SKM-1 treated with dmso at 0.1 percent for 144 hours (cell line): ENCODE data around the gene KRTAP5-10.
"Not testable (repeated sequence)": the region's sequence is repeated elsewhere in the genome, so short reads cannot be mapped to it uniquely, and the experiment has no call there.

ENCODE experiments used
- DNase-seq: peaks from one replicate; lab custom pipeline; 2025; ENCODE audit not compliant: unreplicated experiment; lab: John Stamatoyannopoulos, UW

KRTAP5-10 gene

DNA sequence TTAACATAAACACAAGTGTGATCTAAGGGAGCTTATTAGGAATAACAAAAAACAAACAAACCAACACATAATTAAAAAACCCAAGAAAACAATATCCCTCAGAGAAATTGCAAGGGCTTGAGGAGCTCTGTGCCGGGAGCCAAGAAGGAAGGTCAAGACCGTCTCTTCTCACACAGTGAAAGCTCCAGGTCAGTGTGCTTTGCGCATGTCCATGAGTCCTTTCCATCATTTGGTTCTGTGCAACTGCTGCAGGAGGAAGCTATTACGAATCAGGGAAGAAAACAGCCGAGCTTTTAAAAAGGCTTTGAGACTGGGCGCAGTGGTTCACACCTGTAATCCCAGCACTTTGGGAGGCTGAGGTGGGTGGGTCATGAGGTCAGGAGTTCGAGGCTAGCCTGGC, 23.0 kb upstream of the KRTAP5-10 start:
- DNase-seq, result no peak

DNA sequence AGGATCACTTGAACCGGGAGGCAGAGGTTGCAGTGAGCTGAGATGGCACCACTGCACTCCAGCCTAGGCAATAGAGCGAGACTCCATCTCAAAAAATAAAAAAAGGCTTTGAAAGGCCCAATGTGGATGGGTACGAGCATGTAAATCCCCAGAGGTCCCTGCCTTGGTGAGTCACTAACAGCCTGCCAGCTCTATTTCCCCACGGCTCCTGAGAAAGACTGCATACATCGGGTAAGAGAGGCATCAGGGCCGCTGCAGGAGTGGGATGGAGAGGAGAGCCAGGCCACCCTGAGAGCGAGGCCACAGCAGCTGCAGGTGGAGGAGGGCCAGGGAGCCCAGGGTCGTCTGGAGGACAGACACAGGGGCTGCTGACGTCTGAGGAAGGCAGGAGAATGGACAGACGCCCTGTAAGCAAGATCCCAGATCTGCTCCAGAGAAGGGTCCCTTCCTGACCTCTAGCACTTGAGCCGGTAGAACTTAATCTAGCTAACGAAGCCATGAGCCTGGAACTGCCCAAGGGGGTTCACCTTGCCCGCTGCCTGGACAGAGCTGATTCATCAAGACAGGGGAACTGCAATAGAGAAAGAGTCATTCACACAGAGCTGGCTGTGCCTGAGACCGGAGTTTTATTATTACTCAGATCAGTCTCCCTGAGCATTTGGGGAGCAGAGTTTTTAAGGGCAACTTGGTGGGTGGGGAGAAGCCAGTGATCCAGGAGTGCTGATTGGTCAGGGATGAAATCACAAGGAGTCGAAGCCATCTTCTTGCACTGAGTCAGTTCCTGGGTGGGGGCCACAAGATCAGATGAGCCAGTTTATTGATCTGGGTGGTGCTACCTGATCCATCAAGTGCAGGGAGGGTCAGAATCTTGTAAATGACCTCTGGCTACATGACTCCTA, 22.2 kb upstream of the KRTAP5-10 start:
- no peak for DNase-seq

DNA sequence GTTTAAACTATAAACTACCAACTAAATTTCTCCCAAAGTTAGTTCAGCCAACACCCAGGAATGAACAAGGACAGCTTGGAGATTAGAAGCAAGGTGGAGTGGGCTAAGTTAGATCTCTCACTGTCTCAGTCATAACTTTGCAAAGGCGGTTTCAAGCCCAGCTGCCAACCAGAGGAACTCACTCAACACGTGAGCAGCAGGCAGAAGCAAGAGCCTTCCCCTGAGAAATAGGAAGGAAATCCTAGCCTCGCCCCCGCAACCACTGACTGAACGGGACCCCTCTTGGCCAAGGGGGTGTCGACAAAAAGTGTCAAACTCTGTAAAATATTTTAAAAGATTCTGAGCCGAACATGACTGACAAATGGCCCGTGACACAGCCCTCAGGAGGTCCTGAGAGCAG, 21.5 kb upstream of the KRTAP5-10 start:
- no peak for DNase-seq

DNA sequence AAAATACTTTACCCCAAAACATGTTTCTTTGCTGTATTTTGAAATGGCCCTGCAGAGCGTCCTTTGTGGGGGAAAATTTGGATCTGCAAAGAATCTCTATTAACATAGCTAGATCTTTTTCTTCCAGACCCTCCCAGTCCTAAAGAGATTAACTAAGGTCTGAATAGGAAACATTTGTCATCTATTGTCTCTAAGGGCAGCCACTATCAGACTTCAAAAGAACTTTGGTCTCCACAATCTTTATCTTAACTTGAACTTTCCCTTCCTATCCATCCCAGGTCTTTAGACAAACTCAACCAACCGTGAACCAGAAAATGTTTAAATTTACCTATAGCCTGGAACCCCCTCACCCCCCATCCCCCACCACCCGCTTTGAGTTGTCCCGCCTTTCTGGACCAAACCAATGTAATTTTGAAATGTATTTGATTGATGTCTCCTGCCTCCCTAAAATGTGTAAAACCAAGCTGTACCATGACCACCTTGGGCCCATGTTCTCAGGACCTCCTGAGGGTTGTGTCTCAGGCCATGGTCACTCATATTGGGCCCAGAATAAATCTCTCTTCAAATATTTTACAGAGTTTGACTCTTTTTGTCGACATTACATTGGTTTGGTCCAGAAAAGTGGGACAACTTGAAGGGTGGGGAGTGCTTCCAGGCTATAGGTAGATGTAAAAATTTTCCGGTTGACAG, 20.7 kb upstream of the KRTAP5-10 start:
- no peak for DNase-seq

DNA sequence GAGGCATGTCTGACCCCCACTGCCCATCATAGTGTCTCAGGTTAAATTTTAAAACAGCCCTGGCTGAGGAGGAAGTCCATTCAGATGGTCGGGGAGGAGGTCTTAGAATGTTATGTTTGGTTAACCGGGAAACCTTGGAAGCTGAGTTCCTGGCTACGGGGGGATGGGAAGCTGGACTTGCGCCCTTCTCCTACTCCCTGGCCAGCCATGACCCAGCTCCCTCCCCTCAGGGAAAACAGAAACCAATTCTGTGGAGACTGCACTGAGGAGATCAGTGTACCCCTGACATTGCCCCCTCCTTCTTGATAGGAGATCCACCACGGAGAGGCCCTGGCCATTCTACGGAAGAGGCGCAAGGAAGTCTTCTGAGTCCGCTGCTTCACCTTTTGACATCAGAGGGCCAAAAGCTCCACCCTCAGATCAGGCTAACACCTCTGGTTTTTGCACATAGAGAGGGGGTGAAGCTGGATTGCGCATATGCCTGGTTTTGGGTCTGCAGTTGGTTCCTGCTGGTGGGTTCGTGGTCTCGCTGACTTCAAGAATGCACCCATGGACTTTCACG, 19.9 kb upstream of the KRTAP5-10 start:
- DNase-seq, result no peak

DNA sequence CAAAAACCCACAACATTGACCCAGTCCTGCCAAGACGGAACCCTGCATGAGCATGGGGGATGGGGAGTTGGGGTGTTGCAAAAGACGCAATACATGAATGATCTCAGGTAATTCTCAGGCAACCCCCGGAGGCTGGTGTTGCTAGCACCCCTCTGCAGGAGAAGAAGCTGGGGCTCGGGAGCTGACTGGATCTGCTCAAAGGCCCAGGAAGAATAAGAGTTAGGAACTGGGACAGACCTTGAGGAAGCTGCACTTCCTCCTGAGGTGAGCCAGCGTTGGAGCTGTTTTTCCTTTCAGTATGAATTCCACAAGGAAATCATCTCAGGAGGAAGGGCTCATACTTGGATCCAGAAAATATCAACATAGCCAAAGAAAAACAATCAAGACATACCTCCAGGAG, 17.2 kb upstream of the KRTAP5-10 start, which contains the start of gene KRTAP5-9:
Gene KRTAP5-9, plus strand, starts transcription at position 301 of the 400 bp plus-strand sequence. CDS start 238 bp downstream, outside the sequence.
- DNase-seq, result no peak

DNA sequence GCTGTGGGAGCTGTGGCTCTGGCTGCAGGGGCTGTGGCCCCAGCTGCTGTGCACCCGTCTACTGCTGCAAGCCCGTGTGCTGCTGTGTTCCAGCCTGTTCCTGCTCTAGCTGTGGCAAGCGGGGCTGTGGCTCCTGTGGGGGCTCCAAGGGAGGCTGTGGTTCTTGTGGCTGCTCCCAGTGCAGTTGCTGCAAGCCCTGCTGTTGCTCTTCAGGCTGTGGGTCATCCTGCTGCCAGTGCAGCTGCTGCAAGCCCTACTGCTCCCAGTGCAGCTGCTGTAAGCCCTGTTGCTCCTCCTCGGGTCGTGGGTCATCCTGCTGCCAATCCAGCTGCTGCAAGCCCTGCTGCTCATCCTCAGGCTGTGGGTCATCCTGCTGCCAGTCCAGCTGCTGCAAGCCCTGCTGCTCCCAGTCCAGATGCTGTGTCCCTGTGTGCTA, 16.6 kb upstream of the KRTAP5-10 start:
- DNase-seq, result no peak

DNA sequence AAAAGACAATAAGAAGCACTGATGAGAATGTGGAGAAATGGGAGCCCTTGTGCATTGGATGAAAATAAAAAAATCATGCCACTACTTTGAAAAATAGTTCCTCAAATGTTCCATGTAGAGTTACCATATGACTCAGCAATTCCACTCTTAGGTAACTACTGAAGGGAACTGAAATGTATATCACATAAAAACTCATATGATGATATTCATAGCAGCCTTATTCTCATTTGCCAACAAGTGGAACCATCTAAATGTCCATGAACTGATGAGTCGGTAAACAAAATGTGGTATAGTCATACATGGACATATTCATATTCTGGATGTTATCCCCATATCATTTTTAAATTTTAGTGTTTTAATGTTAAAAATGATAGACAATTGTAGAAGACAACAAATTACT, 13.7 kb upstream of the KRTAP5-10 start:
- DNase-seq, result peak; percentile 4

DNA sequence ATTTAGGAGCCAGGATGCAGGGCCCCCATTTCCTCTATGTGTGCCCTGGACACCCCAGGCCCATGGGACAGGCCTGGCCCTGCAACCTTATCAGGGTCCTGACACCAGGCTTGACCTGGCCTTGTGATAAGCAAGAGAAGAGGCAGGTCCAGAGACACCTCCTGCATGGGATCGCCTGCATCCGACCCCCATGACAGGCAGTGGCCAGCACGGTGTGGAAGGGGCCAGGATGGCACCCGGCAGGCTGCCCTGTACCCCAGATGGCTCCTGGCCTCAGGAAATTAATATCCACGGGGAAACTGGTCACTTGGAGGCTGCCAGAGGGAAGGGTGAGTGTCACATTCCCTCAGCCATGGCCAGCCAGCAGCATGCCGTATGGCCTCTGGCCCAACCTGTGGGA, 10.4 kb upstream of the KRTAP5-10 start:
- no peak for DNase-seq

DNA sequence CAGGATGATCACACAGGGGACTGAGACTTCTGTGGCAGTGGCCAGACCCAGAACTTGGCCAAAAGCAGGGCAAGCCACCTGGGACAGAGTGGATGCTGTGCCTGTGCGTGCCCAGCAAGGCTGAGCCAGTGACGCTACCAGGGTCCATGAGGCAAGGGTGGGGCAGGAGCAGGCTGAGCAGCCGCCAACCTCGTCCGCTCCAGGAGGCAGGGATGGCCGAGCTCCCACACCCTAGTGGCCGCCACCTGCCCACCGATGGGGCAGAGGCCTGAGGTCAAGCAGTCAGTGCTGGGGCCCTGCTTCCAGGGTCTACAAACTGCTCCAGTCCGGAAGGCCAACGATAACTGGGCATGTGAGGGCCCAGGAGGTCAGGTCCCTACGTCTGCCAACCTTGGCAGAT, 9.9 kb upstream of the KRTAP5-10 start:
- DNase-seq, result no peak

DNA sequence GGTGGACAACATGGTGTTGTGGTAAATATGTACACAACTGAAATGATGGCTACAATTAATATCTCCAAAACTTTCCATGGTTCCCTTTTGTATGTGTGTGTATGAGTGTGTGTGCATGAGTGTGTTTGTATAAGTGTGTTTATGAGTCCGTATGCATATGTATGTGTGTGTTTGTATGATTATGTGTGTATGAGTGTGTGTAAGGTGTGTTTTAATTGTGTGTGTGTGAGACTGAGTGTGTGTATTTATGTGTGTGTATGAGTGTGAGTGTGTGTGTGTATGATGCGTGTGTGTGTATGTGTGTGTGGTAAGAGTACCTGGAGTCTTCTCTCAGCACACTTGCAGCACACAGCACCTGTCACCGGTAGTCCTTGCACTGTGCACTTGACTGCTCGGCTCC, 9.3 kb upstream of the KRTAP5-10 start:
- no peak for DNase-seq

DNA sequence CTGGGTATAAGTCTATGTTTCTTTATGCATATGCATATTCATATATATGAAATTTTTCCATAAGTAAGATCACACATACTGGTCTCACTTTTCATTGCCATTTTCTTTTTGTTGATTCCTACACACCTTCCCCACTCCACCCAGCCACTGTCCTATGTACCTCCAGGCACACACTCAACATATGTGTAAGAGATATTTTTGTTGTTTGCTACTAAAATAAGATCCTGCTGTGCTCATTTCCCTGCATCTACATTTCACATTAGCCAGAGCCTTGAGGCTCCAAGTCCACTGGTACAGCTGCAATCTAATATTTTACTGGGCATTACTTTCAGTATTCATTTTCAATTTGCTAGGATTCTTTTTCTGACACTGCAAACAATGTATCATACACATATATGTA, 8.1 kb upstream of the KRTAP5-10 start:
- no peak for DNase-seq

DNA sequence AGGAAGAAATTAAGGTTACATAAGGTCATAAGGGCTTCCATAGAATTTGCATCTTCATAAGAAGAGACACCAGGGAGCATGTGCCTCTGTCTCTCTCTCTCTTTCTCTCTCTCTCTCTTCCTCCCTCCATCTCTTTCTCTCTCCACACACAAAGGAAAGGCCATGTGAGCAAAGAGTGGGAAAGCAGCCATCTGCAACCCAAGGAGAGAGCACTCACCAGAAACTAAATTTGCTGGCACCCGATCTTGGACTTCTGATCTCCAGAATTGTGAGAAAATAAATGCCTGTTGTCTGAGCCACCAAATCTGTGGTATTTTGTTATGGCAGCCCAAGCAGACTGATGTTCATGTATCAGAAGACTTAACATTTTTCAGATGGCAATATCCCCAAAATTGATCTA, 6.4 kb upstream of the KRTAP5-10 start:
- DNase-seq, result no peak

DNA sequence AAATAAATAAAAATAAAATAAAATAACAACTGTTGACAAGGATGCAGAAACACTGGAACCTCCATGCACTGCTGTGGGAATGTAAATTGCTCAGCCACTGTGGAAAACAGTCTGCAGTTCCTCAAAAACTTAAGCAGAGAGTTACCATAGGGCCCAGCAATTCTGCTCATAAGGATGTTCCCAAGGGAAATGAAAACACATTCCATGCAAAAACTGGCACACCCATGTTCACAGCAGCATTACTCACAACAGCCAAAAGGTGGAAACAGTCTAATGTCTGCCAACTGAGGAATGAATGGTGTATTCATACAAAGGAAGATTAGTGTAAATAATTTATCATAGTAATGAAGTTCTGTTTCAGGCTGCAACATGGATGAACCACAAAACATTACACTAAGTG, 3.2 kb upstream of the KRTAP5-10 start:
- DNase-seq, result no peak

DNA sequence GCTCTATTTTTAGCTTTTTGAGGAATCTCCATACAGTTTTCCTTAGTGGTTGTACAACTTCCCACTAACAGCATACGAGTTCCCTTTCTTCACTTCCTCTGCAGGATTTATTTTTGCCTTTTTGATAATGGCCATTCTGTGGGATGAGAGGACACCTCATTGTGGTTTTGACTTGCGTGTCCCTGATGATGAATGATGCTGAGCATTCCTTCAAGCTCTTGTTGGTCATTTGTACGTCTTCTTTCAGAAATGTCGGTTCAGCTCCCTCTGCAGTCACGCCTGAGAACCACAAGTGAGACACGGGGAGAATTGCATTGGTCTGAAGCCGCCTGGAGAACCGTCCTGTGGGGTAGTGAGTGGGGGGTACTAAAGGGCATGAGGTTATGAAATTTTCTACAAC, 2.0 kb upstream of the KRTAP5-10 start:
- peak; percentile 19 for DNase-seq

DNA sequence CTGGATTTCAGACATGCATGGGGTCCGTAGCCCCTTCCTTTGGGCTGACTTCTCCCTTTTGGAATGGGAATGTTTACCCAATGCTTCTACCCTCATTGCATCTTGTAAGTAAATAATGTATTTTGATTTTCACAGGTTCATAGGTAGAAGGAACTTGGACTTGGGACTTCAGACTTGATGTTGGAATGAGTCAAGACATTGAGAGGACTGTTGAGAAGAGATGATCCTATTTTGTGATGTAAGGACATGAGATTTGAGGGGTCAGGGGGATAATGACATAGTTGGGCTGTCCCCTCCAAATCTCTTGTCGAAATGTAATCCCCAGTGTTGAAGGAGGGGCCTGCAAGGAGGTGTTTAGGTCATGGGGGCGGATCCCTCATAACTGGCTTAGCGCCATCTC, 933 bp upstream of the KRTAP5-10 start:
- no peak for DNase-seq

DNA sequence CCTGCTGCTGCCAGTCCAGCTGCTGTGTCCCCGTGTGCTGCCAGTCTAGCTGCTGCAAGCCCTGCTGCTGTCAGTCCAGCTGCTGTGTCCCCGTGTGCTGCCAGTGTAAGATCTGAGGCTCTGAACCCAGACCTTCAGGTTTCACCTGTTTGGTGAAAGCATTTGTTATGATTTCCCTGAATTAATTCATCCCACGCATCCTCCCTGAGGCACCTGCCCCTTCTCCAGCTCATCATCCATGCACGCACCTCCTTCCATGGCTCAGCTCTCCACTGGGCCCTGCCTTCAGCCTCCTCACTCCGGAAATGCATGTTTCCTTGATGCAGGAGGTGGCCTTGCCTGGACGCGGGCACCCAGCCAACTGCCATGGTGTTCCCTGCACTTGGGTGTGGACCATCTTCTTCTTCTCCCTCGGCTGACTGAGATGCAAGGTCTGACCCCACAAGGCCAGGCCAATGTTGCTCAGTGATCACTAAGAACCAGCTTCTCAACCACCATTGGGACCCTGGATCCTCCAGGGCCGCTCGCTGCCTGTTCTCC, 788 bp downstream of the KRTAP5-10 start:
- no peak for DNase-seq

DNA sequence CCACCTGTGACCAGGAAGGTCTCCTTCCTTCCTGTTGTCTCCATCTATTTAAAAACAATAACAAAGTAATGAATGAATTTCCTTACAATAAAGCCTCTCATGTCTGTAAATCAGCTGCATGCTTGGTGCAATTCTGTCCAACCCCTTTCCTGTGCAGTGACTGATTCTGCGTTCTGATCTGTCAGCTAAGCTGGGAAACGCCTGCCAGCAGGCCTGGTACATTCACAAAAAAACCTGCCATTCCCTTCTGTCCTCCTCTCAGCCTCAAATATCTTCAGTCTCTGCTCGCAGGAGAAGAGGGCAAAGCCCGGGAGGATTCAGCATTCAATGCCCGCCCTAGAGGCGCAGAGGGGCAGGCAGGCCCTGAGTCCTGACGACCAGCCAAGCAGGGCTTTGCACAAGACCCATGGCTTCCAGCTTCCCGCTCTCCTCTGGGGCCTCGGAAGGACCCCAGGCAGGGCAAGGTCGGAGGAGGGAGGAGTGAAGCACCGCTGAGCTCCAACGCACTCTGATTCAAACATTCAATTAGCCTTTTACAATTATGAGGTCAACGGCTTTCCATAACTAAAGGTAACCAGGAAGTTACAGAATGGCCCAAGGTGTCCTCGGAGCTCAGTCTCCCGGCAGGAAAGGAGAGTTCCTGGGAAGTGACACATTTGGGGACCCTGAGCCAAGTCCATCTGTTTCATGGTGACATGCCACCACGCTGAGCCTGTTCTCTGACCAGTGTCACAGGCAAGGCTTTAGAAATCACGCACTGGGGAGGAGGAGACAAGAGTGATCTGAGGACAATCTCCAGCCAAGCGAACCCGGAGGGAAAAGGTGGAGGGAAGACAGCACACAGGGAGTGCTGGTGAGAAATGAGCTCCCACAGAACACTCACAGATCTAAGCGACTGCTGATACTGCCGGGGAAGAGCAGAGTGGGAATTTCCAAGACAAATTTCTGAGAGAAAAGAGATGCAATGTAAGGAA, 1.6 kb downstream of the KRTAP5-10 start:
- DNase-seq, result not testable (repeated sequence)

DNA sequence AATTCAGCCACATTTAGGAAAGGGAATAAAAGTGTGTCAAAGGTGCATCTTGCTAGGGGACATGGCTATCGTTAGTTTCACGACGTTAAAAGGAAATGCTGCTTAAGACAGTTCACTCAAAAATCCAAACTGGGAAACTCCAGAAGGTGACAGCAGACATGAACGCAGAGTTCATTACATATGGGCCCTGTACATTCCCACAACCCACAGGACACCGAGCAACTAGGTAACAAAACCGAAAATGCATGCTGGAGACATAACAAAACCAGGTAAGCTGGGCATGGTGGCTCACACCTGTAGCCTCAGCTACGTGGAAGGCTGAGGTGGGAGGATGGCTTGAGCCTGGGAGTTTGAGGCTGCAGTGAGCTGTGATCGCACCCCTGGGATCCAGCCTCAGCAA, 2.3 kb downstream of the KRTAP5-10 start:
- not testable (repeated sequence) for DNase-seq

DNA sequence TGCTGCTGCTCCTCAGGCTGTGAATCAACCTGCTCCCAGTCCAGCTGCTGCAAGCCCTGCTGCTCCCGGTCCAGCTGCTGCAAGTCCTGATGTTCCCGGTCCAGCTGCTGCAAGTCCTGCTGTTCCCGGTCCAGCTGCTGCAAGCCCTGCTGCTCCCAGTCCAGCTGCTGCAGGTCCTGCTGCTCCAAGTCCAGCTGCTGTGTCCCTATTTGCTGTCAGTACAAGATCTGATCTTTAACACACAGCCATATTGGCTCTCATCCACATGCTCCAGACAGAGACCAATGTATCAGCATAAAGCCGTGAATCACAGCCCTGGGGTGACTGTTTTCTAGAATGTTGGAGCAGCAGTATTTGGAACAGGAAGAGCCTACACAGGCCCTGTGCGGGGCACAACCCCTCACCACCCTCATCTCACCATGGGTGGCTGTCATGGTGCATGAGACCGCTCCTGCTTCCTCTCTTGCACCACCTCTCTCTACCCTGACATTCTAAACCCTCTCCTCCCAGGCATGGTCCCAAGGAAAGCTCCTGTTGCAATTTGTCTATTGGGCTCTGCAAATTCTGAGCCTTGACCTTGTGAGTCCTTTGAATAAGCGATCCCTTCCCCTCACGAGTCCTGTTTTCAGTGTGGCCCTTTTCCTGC, 3.5 kb downstream of the KRTAP5-10 start:
- no peak for DNase-seq
